GM12891 (cell line): ENCODE data around the gene ATP10D.

Source experiments
- POLR2A ChIP-seq: IDR thresholded peaks from 2 replicates; pipeline ENCODE4 v1.6.1; 2011; ENCODE audit warnings: low read depth, low read length, control low read depth
- POLR2AphosphoS5 ChIP-seq: IDR thresholded peaks from 2 replicates; pipeline ENCODE4 v1.6.1; 2011; ENCODE audit warnings: low read depth, low read length, control low read depth

DNA sequence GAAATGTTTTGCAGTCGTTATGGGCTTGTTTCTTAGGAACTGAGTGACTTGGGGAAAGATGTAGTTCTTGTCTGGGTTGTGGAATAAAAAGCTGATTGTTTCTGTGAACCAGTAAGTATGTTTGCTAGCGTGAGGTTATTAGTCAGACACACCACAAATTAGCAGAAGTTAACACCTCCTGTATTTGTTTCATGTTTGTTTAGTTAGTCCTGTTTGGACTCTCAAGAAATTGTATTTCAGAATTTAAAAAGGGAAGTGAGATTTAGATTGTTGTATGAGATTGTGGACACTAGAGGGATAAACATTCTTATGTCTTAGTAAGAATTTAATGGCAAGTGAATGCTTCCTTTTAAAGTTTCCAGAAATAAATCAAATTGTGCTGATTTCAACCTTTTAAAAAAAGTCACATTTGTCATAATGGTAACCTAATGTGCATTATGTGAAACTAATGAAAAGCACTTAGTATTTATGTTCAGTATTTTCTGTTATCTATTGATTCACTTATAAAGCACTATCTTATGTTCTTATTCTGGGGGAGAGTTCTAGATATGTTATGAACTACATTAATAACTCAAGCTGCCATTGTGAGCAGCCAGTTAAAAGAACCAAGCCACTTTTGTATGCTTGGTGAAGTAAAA is 25.6 kb downstream of the ATP10D start:
- TF ChIP-seq POLR2A: no peak
- TF ChIP-seq POLR2AphosphoS5: no peak
